Activated CD8-positive, alpha-beta memory T cell treated with anti-CD3 and anti-CD28 coated beads, Interleukin-2, amount 50 U/mL, for 1 hour (primary cell): ENCODE results near the gene AGBL1.

Source experiments
- DNase-seq: peaks from one replicate; pipeline ENCODE4 v3.0.0-alpha.2; 2020; ENCODE audit errors: extremely low read depth

AGBL1 gene

GRCh38 chr15:86714241-86714640 is 634.6 kb downstream of the AGBL1 start:
- no peak for DNase-seq

GRCh38 chr15:86725628-86726027 is 646.0 kb downstream of the AGBL1 start:
- DNase-seq: no peak

- DNase-seq: no peak
Measured at GRCh38 chr15:86735247-86736040, 655.8 kb downstream of the AGBL1 start.

- no peak for DNase-seq
Measured at GRCh38 chr15:86741917-86742316, 662.2 kb downstream of the AGBL1 start.

- DNase-seq: peak; percentile 4
Measured at GRCh38 chr15:86743283-86743903, 663.7 kb downstream of the AGBL1 start.

GRCh38 chr15:86744198-86744780 is 664.6 kb downstream of the AGBL1 start:
- DNase-seq: no peak

- no peak for DNase-seq
Measured at GRCh38 chr15:86751116-86751515, 671.4 kb downstream of the AGBL1 start.

- DNase-seq: no peak
Measured at GRCh38 chr15:86754846-86755245, 675.2 kb downstream of the AGBL1 start.

- DNase-seq: no peak
Measured at GRCh38 chr15:86756688-86757087, 677.0 kb downstream of the AGBL1 start.

- no peak for DNase-seq
Measured at GRCh38 chr15:86759800-86760523, 680.3 kb downstream of the AGBL1 start.

- no peak for DNase-seq
Measured at GRCh38 chr15:86762874-86763273, 683.2 kb downstream of the AGBL1 start.

- no peak for DNase-seq
Measured at GRCh38 chr15:86764021-86764420, 684.4 kb downstream of the AGBL1 start.

- no peak for DNase-seq
Measured at GRCh38 chr15:86765281-86765680, 685.6 kb downstream of the AGBL1 start.

- no peak for DNase-seq
Measured at GRCh38 chr15:86772369-86773059, 692.8 kb downstream of the AGBL1 start.

GRCh38 chr15:86773736-86774135 is 694.1 kb downstream of the AGBL1 start:
- DNase-seq: no peak

GRCh38 chr15:86776145-86776544 is 696.5 kb downstream of the AGBL1 start:
- DNase-seq: no peak

- no peak for DNase-seq
Measured at GRCh38 chr15:86796521-86796920, 716.9 kb downstream of the AGBL1 start.

GRCh38 chr15:86797135-86797534 is 717.5 kb downstream of the AGBL1 start:
- no peak for DNase-seq

GRCh38 chr15:86799226-86799625 is 719.6 kb downstream of the AGBL1 start:
- no peak for DNase-seq

GRCh38 chr15:86802244-86802643 is 722.6 kb downstream of the AGBL1 start:
- DNase-seq: no peak

- DNase-seq: no peak
Measured at GRCh38 chr15:86804406-86804805, 724.7 kb downstream of the AGBL1 start.

GRCh38 chr15:86810329-86810728 is 730.7 kb downstream of the AGBL1 start:
- no peak for DNase-seq
